Ramos (cell line): ENCODE measurements around the gene SPTBN1.

Source experiments
- in situ Hi-C: fragments of 300-500 bp; cut with MboI; formaldehyde crosslinking; loops from one replicate; pipeline ENCODE4 v1.14.3; 2022; ENCODE audit warnings: low sequenced_read_pairs; ENCODE audit not compliant: unreplicated experiment

SPTBN1 gene

GRCh38 chr2:54455563-54456361 lies at the start of gene SPTBN1:
Gene SPTBN1, plus strand, starts transcription at chr2:54456327. Its CDS starts 70,092 bp downstream, at chr2:54526419.
- in situ Hi-C loops, result no loop called here

- in situ Hi-C loops, result no loop called here
Observed at GRCh38 chr2:54407693-54408092, 48.4 kb upstream of the SPTBN1 start.

GRCh38 chr2:54408288-54408687 lies 47.8 kb upstream of the SPTBN1 start:
- in situ Hi-C loops, result no loop called here

DNA sequence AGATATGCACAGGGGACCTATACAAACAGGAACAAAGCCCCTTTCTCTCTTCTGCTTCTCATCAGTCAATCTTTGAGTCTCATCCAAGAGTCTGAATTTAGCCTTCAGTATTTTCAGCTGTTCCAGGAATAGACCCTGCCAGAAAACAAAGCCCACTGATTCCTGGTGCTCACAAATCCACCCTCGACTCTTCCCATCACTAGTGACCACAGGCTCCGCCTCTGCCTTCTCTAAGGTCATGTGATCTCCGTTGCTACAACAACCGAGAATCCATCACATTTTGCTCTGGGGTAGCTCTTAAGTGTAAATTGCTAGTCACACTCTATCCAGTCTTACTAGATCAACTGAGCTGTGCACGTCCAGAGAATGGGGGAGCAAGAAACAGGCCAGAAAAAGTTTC lies 46.4 kb upstream of the SPTBN1 start:
- in situ Hi-C loops, result no loop called here

DNA sequence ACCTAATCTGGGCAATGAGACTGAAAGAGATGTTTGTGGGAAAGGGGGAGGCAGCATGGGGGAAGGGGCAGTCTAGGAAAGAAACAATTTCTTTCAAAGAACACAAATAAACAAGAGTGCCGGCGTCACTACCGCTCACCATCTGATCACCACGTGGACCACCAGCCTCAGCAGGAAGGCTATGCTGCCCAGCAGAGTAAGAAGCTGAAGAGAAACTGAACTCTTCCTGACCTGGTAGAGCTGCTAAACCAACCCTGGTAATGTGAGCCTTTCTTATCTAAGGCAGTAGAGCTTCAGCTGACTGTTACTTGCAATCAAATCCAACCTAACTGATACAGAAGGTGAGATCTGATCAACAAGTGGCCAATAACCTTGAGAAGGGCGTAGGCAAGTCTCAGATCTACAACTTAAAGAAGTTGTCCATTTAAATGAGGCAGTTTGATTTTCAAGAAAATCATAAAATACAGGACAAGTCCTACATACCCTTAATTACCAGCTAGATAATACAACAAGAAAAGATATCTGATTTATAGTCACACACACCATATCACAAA lies 44.2 kb upstream of the SPTBN1 start:
- in situ Hi-C loops, result no loop called here

DNA sequence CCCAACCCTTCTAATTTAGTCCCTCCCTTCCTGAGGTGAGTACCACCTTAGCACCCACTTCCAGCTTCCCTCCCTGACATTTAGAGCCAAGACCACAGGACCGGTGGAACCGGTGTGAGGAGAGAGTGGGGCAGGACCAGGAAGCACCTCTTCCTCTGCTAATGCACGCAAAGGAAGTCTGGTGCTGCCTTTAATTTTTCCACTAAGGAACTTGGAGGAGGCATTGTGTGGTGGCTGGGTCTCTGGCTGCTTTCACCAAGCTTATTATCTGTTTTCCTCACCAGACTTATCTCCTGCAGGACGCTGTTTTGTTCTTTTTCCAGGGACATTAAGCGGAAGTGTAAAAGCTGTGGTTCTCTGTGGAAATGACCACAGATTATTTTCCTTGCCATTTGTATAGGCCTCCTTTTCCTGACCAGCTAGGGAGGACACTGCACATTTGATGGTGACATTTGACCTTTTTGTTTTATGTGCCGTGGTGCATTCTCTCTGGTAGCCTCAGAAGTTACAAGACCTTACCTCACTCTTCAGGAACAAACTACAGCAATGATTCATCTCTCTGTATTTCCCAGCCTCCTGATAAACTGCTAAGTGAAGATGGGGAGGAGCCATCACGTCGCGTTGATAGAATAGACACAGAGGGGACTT lies 39.8 kb upstream of the SPTBN1 start:
- in situ Hi-C loops, result no loop called here

- in situ Hi-C loops, result no loop called here
Observed at GRCh38 chr2:54416938-54417337, 39.2 kb upstream of the SPTBN1 start.

DNA sequence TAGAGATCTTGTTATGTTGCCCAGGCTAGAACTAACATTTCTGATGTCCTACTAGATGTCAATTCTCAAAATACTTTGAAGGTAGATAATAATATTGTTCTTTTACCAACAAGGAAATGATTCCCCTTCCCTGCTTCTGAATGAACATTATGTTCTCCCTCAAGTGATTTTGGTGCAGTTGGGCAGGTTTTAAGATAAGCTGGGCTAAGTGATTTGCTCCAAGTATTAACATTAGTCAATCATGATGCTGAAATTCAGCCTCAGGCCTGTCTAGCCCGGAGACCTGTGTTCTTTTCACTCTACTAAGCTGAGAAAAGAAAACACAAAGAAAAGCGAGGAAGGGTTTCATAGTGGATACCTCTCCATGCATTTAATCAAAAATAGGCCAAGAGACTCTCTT lies 38.5 kb upstream of the SPTBN1 start:
- in situ Hi-C loops, result no loop called here

- in situ Hi-C loops, result no loop called here
Observed at GRCh38 chr2:54419388-54419787, 36.7 kb upstream of the SPTBN1 start.

DNA sequence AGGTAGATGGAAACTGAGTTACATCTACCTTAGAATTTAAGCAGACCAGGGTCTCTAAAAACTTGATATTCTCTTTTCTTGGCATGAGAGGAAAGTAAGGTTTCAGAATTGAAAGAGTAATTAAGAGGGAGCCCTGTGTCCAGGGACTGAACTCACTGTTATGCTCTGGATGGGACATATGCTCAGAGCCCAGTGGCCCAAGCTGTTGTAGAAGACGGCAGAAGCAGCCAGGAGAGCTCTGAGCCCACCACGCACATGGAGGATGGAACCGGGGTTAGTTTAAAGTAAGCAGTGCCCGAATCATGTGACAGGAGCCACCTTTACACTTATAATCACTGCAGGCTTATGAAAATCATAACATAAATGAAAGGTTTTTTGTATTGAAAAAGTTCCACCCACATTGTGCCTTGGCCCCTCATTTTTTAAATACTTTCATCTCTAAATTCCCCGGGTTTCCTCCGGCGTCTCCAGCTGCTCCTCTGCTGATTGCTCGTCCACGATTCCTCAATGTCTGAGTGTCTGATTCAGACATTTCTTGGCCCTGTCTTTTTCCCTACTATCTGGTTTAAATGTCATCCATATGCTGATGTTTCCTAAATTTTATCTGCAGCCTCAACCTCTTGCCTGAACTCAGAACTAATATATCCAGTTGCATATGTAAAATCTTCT lies 36.1 kb upstream of the SPTBN1 start:
- in situ Hi-C loops, result no loop called here

- in situ Hi-C loops, result no loop called here
Observed at GRCh38 chr2:54420524-54421172, 35.5 kb upstream of the SPTBN1 start.

DNA sequence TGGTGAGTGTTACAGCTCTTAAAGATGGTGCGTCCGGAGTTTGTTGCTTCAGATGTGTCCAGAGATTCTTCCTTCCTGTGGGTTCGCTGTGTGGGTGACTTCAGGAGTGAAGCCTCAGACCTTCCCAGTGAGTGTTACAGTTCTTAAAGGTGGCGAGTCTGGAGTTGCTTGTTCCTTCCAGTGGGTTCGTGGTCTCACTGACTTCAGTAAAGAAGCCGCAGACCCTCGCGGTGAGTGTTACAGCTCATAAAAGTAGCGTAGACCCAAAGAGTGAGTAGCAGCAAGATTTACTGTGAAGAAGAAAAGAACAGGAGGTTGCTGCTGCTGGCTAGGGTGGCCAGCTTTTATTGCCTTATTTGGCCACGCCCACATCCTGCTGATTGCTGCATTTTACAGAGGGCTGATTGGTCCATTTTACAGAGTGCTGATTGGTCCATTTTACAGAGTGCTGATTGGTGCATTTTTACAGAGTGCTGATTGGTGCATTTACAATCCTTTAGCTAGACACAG lies 34.0 kb upstream of the SPTBN1 start:
- in situ Hi-C loops, result no loop called here

DNA sequence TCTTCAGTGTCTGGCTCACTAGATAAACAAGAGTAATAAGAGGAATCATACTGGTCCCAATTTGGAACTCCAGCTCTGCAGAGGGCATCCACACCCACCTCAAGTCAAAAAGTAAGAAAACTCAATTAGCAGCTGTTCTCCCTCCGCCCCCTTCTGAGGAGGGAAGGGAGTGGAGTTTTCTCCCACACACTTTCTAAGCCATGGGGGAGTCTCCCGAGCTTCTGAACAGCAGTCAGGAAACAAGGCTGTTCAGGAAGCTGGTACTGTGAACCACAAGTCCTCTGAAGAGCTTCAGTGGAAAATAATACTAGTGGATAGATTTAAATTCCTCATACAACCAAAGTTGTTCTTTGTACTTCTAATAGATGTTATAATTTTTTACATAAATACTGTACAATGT lies 32.9 kb upstream of the SPTBN1 start:
- in situ Hi-C loops, result no loop called here

GRCh38 chr2:54424555-54425163 lies 31.5 kb upstream of the SPTBN1 start:
- in situ Hi-C loops, result no loop called here

GRCh38 chr2:54428108-54428831 lies 27.9 kb upstream of the SPTBN1 start:
- in situ Hi-C loops, result no loop called here

GRCh38 chr2:54429054-54429453 lies 27.1 kb upstream of the SPTBN1 start:
- in situ Hi-C loops, result no loop called here

DNA sequence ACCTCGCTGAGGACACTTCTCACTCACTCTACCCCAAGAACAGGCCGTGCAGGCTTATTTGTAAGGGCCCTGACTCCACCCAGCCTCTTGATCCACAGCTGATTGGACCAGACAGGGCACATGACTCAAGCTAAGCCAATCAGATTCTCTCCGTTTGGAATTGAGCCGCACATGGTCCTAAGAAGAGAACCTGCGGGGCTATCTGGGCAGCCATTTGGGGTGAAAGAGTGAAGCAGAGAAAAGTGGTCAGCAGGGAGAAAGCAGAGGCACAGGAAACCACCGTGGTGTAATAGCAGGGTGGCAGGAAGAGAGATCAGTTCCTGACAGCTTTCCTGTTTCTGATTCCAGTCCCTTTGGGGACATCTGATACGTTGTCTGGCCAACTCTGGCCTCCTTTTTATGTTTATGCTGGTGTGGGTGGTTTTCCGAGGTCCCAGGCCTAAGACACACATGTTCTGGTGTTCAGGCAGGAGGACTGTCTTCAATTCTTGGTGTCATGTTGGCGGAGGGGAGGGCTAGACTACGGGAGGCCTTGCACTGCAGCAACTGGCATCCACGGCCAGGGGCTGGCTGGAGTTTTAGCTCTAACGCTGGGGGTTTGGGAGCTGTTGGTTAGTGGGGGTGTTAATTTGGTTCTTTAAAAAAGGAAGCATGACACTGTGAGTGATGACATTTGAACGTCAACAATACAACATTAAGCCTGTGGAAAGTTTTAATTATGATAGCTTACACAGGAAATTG lies 26.1 kb upstream of the SPTBN1 start:
- in situ Hi-C loops, result no loop called here

DNA sequence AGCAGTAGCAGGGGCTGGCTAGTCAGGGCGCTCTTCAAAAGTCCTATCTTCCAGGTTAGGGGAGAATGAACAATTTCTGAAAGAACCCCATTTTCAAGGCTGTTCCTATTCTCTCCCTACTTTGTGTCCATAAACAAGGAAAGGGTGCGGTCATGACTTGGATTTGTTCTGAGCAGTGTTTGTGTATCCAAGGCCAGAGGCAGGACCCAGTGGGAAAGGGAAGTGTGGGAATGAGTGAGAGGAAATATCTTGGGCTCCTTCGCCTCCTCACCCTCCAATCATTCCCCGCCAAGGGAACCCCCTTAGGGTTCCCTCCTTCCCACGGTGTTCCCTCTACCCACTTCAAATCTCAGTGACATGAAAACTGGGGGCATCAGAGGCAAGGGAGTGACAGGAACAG lies 25.5 kb upstream of the SPTBN1 start:
- in situ Hi-C loops, result no loop called here
